ENCODE measurements around the gene NRTN. TPM values are rescaled to one million over a fixed set of nuclear protein-coding genes. Genes with fewer than 3 reads are reported as not detected.

The NRTN gene
- total RNA-seq (ENCODE audit: low replicate concordance): 2.8 and 5.4 TPM in 2 replicates
- long read RNA-seq: 0 reads

- Mint-ChIP-seq H3K4me3 (peak within 1 kb of the TSS; percentile 83), H3K4me1 (ENCODE audit: unreplicated experiment) (peaks cover 17% of the 10 kb centered on the region), H3K36me3 (no peaks in the 10 kb centered on the region), H3K27me3 (peaks cover 9% of the 10 kb centered on the region), H3K9me3 (no peaks in the 10 kb centered on the region), H3K27ac (peak within 1 kb of the TSS; percentile 48)
- DNase-seq (ENCODE audit: extremely low spot score, unreplicated experiment): no peak
- no peak for TF ChIP-seq CTCF (conservative IDR thresholded peaks at IDR 0.05)
Measured at GRCh38 chr19:5804516-5805461, at the start of gene NRTN. TSS of gene NRTN (plus strand) at chr19:5805067. CDS start at chr19:5824166, 19,099 bp downstream.

- H3K27ac Mint-ChIP-seq: no peak overlapping the region
Measured at GRCh38 chr19:5762608-5763217, 42.2 kb upstream of the NRTN start.

GRCh38 chr19:5765220-5765619, 39.6 kb upstream of the NRTN start:
- TF ChIP-seq CTCF (conservative IDR thresholded peaks at IDR 0.05): no peak
- H3K4me3 Mint-ChIP-seq: no peak overlapping the region
- peaks cover 3% of the 10 kb centered on the region for H3K27me3 Mint-ChIP-seq

More at GRCh38 chr19:5762608-5763217, 42.2 kb upstream of the NRTN start:
- H3K4me3 Mint-ChIP-seq: no peak overlapping the region
- peaks cover 3% of the 10 kb centered on the region for H3K27me3 Mint-ChIP-seq
- no peak for TF ChIP-seq CTCF (conservative IDR thresholded peaks at IDR 0.05)
- H3K9me3 Mint-ChIP-seq: no peaks in the 10 kb centered on the region
- no peaks in the 10 kb centered on the region for H3K4me1 Mint-ChIP-seq (ENCODE audit: unreplicated experiment)
- no peaks in the 10 kb centered on the region for H3K36me3 Mint-ChIP-seq
- no peak for DNase-seq (ENCODE audit: extremely low spot score, unreplicated experiment)

GRCh38 chr19:5767949-5768348, 36.9 kb upstream of the NRTN start:
- no peak overlapping the region for H3K27ac Mint-ChIP-seq
- no peak for DNase-seq (ENCODE audit: extremely low spot score, unreplicated experiment)

More at GRCh38 chr19:5765220-5765619, 39.6 kb upstream of the NRTN start:
- no peaks in the 10 kb centered on the region for H3K36me3 Mint-ChIP-seq
- H3K9me3 Mint-ChIP-seq: no peaks in the 10 kb centered on the region
- H3K27ac Mint-ChIP-seq: no peak overlapping the region
- no peak for DNase-seq (ENCODE audit: extremely low spot score, unreplicated experiment)
- H3K4me1 Mint-ChIP-seq (ENCODE audit: unreplicated experiment): no peaks in the 10 kb centered on the region

GRCh38 chr19:5772416-5772815, 32.5 kb upstream of the NRTN start:
- Mint-ChIP-seq H3K27me3 (no peaks in the 10 kb centered on the region), H3K36me3 (no peaks in the 10 kb centered on the region), H3K27ac (no peak overlapping the region), H3K4me3 (no peak overlapping the region), H3K4me1 (ENCODE audit: unreplicated experiment) (no peaks in the 10 kb centered on the region), H3K9me3 (no peaks in the 10 kb centered on the region)
- DNase-seq (ENCODE audit: extremely low spot score, unreplicated experiment): no peak
- TF ChIP-seq CTCF (conservative IDR thresholded peaks at IDR 0.05): no peak

More at GRCh38 chr19:5767949-5768348, 36.9 kb upstream of the NRTN start:
- Mint-ChIP-seq H3K36me3 (no peaks in the 10 kb centered on the region), H3K4me1 (ENCODE audit: unreplicated experiment) (no peaks in the 10 kb centered on the region), H3K9me3 (no peaks in the 10 kb centered on the region), H3K27me3 (peaks cover under 1% of the 10 kb centered on the region), H3K4me3 (no peak overlapping the region)
- TF ChIP-seq CTCF (conservative IDR thresholded peaks at IDR 0.05): no peak
